Effector memory CD8-positive, alpha-beta T cell (primary cell): ENCODE results near the gene CRACDL.

Source experiments
- ATAC-seq: fragments of 150-1000 bp; cut with Tn5 transposase; replicated peaks from 2 replicates; pipeline ENCODE4 v1.10.0; 2021; ENCODE audit warnings: mild to moderate bottlenecking, moderate library complexity
- DNase-seq, 3 experiments: peaks; one replicate each; pipeline ENCODE4 v3.0.0; 2021
- H3K27ac Mint-ChIP-seq, 2 donors: one replicate each; pipeline ENCODE4 v1.8.0; 2022; ENCODE audit warnings: mild to moderate bottlenecking in 2 of 2, mixed read lengths in 2 of 2, moderate library complexity in 2 of 2
- H3K27me3 Mint-ChIP-seq, 2 donors: one replicate each; pipeline ENCODE4 v1.8.0; 2022; ENCODE audit warnings: mixed read lengths in 2 of 2
- H3K36me3 Mint-ChIP-seq: one replicate; pipeline ENCODE4 v1.8.0; 2022; ENCODE audit warnings: mild to moderate bottlenecking, moderate library complexity, mixed read lengths; ENCODE audit not compliant: insufficient read depth
- H3K4me1 Mint-ChIP-seq, 2 donors: one replicate each; pipeline ENCODE4 v1.8.0; 2022; ENCODE audit warnings: low read depth in 2 of 2, mixed read lengths in 2 of 2
- H3K4me3 Mint-ChIP-seq, 2 donors: one replicate each; pipeline ENCODE4 v1.8.0; 2022; ENCODE audit warnings: mild to moderate bottlenecking in 2 of 2, mixed read lengths in 2 of 2, moderate library complexity in 2 of 2
- H3K9me3 Mint-ChIP-seq, 2 donors: one replicate each; pipeline ENCODE4 v1.8.0; 2022; ENCODE audit warnings: mixed read lengths in 2 of 2

The CRACDL gene

GRCh38 chr2:98935111-98935770 lies 784 bp downstream of the CRACDL start:
- H3K4me3 Mint-ChIP-seq = peak overlapping the region; percentile 55 to 59
- H3K27me3 Mint-ChIP-seq = peaks cover 72 to 91% of the 10 kb centered on the region in 2 donors
- H3K27ac Mint-ChIP-seq = no peak overlapping the region
- DNase-seq (no peak), ATAC-seq (no peak)
- H3K9me3 Mint-ChIP-seq = no peaks in the 10 kb centered on the region
- peaks cover 4 to 7% of the 10 kb centered on the region in 2 donors for H3K4me1 Mint-ChIP-seq
- H3K36me3 Mint-ChIP-seq = no peaks in the 10 kb centered on the region

DNA sequence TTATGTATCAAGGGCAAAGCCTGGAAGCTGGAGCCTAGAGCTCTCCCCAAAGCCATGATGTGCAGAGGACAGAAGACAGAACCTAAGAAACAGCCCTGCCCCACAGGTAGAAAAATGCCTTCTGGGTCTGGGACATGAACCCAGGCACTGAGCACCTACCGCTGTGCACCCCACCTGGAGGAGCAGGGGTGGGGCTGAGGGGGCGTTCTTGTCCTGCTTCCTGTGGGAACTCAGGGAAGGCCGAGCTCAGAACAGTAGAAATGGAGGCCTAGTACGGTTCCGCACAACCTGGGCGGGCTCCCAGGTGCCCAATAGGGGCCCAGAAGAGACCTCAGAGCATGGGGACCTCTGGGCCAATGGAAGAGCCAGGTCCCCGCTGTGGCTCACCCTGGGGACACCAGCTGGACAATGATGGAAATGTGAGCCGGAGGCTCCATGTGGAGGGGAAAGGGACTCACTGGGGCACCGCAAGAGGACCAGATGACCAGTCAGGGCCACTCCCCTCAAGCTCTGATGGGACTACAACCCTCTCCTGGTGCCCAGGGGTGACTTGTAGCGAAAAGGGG lies 3.2 kb downstream of the CRACDL start:
- Mint-ChIP-seq H3K4me1 (peaks cover 4 to 7% of the 10 kb centered on the region in 2 donors), H3K36me3 (no peaks in the 10 kb centered on the region), H3K27ac (no peak overlapping the region), H3K9me3 (no peaks in the 10 kb centered on the region), H3K27me3 (peaks cover 55 to 86% of the 10 kb centered on the region in 2 donors), H3K4me3 (no peak overlapping the region)
- ATAC-seq = no peak
- no peak for DNase-seq

- Mint-ChIP-seq H3K9me3 (no peaks in the 10 kb centered on the region), H3K27me3 (peaks cover 53 to 83% of the 10 kb centered on the region in 2 donors), H3K4me3 (no peak overlapping the region), H3K36me3 (no peaks in the 10 kb centered on the region), H3K27ac (no peak overlapping the region), H3K4me1 (peaks cover 3 to 4% of the 10 kb centered on the region in 2 donors)
- no peak for DNase-seq
- no peak for ATAC-seq
Observed at GRCh38 chr2:98932164-98932563, 3.9 kb downstream of the CRACDL start.

DNA sequence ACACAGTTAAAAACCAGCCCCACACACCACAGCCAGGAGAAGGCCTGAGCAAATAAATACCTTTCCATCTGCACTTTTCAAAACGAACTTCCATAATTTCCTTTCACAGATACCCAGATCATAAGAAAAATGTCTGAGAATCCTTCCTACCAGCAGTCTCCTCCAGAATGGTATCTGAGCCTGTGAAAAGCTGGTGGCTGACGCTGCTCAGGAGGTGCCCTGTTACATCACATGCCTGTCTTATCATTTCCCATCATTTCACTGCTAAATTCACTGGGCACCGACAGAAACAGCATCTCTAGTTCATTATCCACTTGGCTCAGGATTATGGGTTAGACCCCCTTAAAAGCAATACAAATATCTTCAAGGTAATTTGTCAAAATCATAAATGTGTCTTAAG lies 4.4 kb downstream of the CRACDL start:
- Mint-ChIP-seq H3K9me3 (no peaks in the 10 kb centered on the region), H3K4me1 (peaks cover 3 to 4% of the 10 kb centered on the region in 2 donors), H3K4me3 (no peak overlapping the region), H3K36me3 (no peaks in the 10 kb centered on the region), H3K27ac (no peak overlapping the region), H3K27me3 (peaks cover 54 to 81% of the 10 kb centered on the region in 2 donors)
- DNase-seq (no peak), ATAC-seq (no peak)

GRCh38 chr2:98929920-98930319 lies 6.1 kb downstream of the CRACDL start:
- DNase-seq (no peak), ATAC-seq (no peak)
- no peaks in the 10 kb centered on the region for H3K4me1 Mint-ChIP-seq
- H3K9me3 Mint-ChIP-seq = no peaks in the 10 kb centered on the region
- peaks cover 49 to 74% of the 10 kb centered on the region in 2 donors for H3K27me3 Mint-ChIP-seq
- H3K27ac Mint-ChIP-seq = no peak overlapping the region
- H3K36me3 Mint-ChIP-seq = peaks cover 2% of the 10 kb centered on the region
- no peak overlapping the region for H3K4me3 Mint-ChIP-seq

DNA sequence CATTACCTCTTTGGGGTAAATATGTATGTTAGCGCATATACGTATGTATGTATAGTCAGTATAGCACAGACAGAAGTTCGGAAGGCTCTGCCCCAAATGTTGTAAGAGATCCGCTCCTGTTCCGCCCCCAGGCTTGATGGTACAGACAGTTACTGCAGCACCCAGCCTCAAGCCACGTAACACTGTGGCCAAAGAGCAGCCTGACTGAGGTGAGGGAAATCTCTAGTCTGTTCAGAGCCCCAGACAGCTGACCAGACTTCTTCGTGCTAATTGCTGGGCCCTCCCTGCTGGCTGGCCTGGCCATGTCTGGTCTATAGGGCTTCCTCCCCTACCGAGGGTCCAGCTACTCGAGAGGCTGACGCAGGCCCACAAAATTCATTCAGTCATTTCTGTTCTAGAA lies 7.8 kb downstream of the CRACDL start:
- no peak overlapping the region for H3K4me3 Mint-ChIP-seq
- peaks cover 40 to 73% of the 10 kb centered on the region in 2 donors for H3K27me3 Mint-ChIP-seq
- H3K36me3 Mint-ChIP-seq = peaks cover 3% of the 10 kb centered on the region
- no peaks in the 10 kb centered on the region for H3K4me1 Mint-ChIP-seq
- no peak overlapping the region for H3K27ac Mint-ChIP-seq
- DNase-seq (no peak), ATAC-seq (no peak)
- no peaks in the 10 kb centered on the region for H3K9me3 Mint-ChIP-seq

DNA sequence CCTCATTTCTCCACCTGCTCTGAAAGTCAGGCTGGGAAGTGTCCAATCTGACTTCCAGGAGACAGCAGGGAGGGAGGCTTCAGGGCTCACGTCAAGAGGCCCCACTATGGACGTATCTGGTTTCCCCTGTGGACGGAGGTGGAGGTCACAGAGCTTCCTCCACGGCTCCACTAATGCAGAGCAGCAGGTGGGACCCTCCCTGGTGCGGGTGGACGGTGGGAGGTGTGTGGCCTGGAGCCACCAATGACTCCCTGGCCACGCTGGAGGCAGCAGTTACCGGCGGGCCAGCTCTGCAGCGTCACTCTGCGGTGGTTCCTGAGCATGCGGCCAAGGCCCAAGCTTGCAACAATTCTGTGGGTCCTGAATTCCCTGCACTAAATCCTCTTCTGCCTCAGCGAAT lies 9.0 kb downstream of the CRACDL start:
- H3K27me3 Mint-ChIP-seq = peaks cover 30 to 69% of the 10 kb centered on the region in 2 donors
- H3K4me1 Mint-ChIP-seq = no peaks in the 10 kb centered on the region
- H3K4me3 Mint-ChIP-seq = no peak overlapping the region

DNA sequence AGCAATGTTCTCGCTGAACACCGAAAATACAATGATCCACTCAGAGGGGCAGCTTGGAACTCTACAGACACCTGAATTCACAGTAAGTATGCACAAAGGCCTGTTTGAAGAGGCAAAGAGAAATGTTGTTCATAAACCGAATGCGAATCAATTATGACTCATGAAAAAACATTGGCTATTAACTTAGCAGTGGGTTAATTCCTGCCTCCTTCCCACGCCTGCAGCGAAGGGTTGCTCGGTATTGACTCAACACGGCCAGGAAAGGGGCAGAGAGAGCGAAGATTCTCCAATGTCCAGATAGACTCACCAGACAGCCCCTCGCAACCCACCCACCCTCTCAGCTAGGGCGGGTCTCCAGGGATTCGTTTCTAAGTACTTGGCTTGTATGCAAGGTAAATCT lies 9.4 kb downstream of the CRACDL start:
- Mint-ChIP-seq H3K36me3 (peaks cover 4% of the 10 kb centered on the region), H3K27ac (no peak overlapping the region), H3K9me3 (no peaks in the 10 kb centered on the region), H3K27me3 (peaks cover 28 to 69% of the 10 kb centered on the region in 2 donors), H3K4me3 (no peak overlapping the region), H3K4me1 (no peaks in the 10 kb centered on the region)
- DNase-seq (no peak), ATAC-seq (no peak)

More for the DNA sequence above, 9.0 kb downstream of the CRACDL start:
- DNase-seq (no peak), ATAC-seq (no peak)
- Mint-ChIP-seq H3K27ac (no peak overlapping the region), H3K36me3 (peaks cover 3% of the 10 kb centered on the region), H3K9me3 (no peaks in the 10 kb centered on the region)

DNA sequence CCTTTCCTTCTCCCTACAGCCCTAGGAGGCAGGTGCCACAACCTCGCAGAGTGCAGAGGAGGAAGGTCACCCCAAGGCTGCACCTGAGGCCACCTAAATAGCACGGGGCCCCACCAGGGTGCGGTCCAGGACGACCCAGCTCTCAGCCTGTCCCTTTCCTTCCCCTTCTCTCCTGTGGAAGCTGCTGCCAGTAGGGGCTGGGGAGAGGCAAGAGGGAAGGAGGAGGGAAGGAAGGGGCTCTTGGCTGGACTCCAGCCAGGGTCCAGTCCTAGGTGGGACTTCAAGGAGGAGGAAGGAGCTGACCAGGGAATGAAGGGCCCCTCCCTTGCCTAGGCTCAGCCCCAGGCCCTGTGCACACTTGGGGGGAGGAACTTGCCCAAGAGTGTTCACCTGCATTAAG lies 11.1 kb downstream of the CRACDL start:
- DNase-seq (no peak), ATAC-seq (no peak)
- no peak overlapping the region for H3K4me3 Mint-ChIP-seq
- no peaks in the 10 kb centered on the region for H3K4me1 Mint-ChIP-seq
- H3K27me3 Mint-ChIP-seq = peaks cover 36 to 71% of the 10 kb centered on the region in 2 donors
- no peaks in the 10 kb centered on the region for H3K9me3 Mint-ChIP-seq
- no peak overlapping the region for H3K27ac Mint-ChIP-seq
- H3K36me3 Mint-ChIP-seq = peaks cover 7% of the 10 kb centered on the region

- Mint-ChIP-seq H3K4me1 (no peaks in the 10 kb centered on the region), H3K27me3 (peaks cover 30 to 64% of the 10 kb centered on the region in 2 donors), H3K9me3 (no peaks in the 10 kb centered on the region), H3K36me3 (peaks cover 7% of the 10 kb centered on the region), H3K27ac (no peak overlapping the region), H3K4me3 (no peak overlapping the region)
- ATAC-seq (no peak), DNase-seq (no peak)
Observed at GRCh38 chr2:98924038-98924830, 11.8 kb downstream of the CRACDL start.

DNA sequence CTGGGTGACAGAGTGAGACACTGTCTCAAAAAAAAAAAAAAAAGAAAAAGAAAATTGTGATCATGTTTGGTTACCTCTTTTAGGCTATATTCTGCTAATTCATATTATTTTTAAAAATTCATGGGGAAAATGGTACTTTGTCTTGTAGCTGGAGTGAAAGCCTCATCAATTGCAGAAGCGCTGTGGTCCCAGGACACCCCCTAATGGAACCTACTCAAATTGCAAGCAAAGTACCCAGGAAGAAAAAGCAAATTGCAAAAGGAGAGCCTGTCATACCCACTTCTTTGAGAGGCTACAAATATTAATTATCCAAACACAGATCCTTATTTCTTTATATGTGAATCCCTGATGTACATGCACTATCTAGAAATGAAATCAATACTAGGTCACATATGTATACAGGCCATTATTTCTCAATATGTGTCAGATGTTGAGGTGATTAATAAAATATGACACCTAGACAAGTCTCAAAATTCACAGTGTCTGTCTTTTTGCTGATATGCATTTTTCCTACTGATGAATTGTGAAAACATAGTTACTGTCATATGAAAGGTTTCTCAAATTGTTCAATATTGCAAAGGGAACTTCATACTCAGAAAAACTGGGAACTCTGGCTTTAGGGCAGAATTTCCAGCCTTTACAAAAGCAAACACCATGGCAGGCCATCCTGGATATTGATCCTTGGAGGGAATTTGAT lies 12.6 kb downstream of the CRACDL start:
- DNase-seq (no peak), ATAC-seq (no peak)
- Mint-ChIP-seq H3K4me3 (no peak overlapping the region), H3K27me3 (peaks cover 38 to 64% of the 10 kb centered on the region in 2 donors), H3K27ac (no peak overlapping the region), H3K9me3 (no peaks in the 10 kb centered on the region), H3K36me3 (peaks cover 7% of the 10 kb centered on the region), H3K4me1 (no peaks in the 10 kb centered on the region)

DNA sequence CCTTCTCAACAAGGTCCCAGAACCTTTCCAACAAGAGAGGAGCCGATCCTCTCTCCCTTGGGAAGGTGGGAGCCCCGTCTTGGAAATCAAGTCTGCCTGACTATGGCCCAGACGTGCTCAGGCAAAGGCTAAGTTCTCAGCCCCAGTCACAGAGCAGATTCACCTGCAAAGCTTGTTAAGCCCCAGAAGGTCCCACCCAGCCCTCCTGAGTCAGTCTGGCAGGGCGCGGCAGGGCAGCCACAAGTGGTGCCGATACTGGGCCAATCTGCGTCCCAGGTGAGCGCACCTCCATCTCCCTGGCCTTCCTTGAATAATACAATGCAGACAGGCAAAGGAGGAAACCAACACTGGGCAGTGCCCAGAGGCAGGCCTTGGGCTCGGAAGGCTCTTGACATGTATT lies 15.0 kb downstream of the CRACDL start:
- no peak for DNase-seq
- no peak overlapping the region for H3K27ac Mint-ChIP-seq
- H3K4me1 Mint-ChIP-seq = no peaks in the 10 kb centered on the region
- no peak overlapping the region for H3K4me3 Mint-ChIP-seq
- no peak for ATAC-seq
- no peaks in the 10 kb centered on the region for H3K9me3 Mint-ChIP-seq
- peaks cover 41 to 74% of the 10 kb centered on the region in 2 donors for H3K27me3 Mint-ChIP-seq
- peaks cover 7% of the 10 kb centered on the region for H3K36me3 Mint-ChIP-seq

GRCh38 chr2:98917031-98917471 lies 19.0 kb downstream of the CRACDL start:
- no peaks in the 10 kb centered on the region for H3K9me3 Mint-ChIP-seq
- H3K4me3 Mint-ChIP-seq = no peak overlapping the region
- ATAC-seq (no peak), DNase-seq (no peak)
- peaks cover 8 to 22% of the 10 kb centered on the region in 2 donors for H3K4me1 Mint-ChIP-seq
- peaks cover 3% of the 10 kb centered on the region for H3K36me3 Mint-ChIP-seq
- peaks cover 46 to 88% of the 10 kb centered on the region in 2 donors for H3K27me3 Mint-ChIP-seq
- no peak overlapping the region for H3K27ac Mint-ChIP-seq
